ENCODE data around the gene KASH5.

Gene KASH5

GRCh38 chr19:49387936-49388372 lies at the start of gene KASH5:
Gene KASH5 (plus strand): TSS chr19:49388249. CDS start chr19:49390884, 2,635 bp downstream.
- Histone ChIP-seq H3K9me3 (ENCODE audit: low read length) (peaks cover under 1% of the 10 kb centered on the region), H3K27ac (ENCODE audit: low read depth, low read length) (no peak within 1 kb of the TSS), H3K9ac (ENCODE audit: low read length) (no peak within 1 kb of the TSS), H3K4me3 (ENCODE audit: low read depth in 1 of 2, low read length in 2 of 2) (peak within 1 kb of the TSS in 1 of 2 donors; percentile 25), H3K4me1 (ENCODE audit: insufficient read depth, low read length) (no peaks in the 10 kb centered on the region), H3K36me3 (ENCODE audit: insufficient read depth, low read length) (no peaks in the 10 kb centered on the region), H3K27me3 (ENCODE audit: control insufficient read depth in 1 of 2, insufficient read depth in 2 of 2, low read length in 2 of 2) (no peaks in the 10 kb centered on the region)

DNA sequence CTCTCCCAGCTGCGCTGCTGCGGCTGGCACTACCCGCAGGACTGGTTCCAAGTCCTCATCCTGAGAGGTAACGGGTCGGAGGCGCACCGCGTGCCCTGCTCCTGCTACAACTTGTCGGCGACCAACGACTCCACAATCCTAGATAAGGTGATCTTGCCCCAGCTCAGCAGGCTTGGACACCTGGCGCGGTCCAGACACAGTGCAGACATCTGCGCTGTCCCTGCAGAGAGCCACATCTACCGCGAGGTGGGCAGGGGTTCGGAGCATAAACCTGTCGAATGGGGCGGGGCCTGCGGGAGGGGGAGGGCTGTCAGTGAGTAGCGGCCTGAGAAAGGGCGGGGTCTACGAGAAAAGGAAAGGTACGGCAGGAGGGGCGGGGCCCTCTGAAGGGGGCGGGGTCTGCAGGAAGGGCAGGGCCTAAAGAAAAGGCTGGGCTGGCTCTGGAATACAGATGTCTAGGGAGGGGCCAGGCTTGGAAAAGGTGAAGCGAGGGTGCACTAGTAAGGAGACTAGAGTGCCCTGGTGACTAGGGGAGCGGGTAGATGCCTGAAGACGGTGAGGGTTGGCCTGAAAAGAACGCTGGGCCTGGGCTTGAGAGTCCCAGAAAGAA lies 49.3 kb upstream of the KASH5 start:
- Histone ChIP-seq H3K9ac (ENCODE audit: low read length) (no peak overlapping the region), H3K27ac (ENCODE audit: low read depth, low read length) (peak overlapping the region; percentile 48), H3K36me3 (ENCODE audit: insufficient read depth, low read length) (peaks cover 24% of the 10 kb centered on the region), H3K9me3 (ENCODE audit: low read length) (no peaks in the 10 kb centered on the region), H3K27me3 (ENCODE audit: control insufficient read depth in 1 of 2, insufficient read depth in 2 of 2, low read length in 2 of 2) (no peaks in the 10 kb centered on the region), H3K4me3 (ENCODE audit: low read depth in 1 of 2, low read length in 2 of 2) (peak overlapping the region; percentile 58 to 59), H3K4me1 (ENCODE audit: insufficient read depth, low read length) (peaks cover 5% of the 10 kb centered on the region)

DNA sequence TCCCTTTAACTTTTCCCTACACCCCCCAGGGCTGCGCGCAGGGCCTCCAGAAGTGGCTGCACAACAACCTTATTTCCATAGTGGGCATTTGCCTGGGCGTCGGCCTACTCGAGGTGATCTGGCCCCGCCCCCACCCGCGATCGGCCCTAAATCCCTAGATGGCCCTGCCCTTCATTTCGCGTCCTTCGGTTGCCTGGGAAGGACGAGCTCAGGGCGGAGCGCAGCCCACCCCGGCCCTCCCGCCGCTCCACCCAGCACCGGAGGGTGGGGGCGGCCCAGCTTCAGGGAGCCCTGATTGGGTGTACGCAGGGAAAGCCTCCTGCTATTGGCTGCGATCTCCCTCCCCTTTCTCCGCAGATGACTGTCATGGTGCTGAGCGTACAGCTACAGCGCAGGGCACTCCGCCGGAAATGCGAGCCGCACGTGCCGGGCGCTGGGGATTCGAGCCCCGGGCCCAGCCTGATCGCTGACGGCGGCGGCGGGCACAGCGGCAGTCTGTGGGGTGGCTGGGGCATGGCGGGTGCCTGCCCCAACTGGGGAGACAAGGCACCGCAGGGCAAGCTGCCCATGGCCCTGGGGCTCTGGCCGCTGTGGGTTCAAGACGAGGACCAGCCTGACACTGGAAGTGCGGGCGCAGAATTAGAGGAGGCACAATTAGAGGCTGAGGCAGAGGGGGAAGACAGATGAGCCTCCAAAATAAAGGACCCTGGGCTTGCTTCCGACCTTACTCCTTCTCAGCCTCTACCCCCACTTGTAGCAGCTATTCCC lies 48.6 kb upstream of the KASH5 start:
- no peak overlapping the region for H3K9ac ChIP-seq (ENCODE audit: low read length)
- peak overlapping the region; percentile 61 for H3K27ac ChIP-seq (ENCODE audit: low read depth, low read length)
- H3K4me3 ChIP-seq (ENCODE audit: low read depth in 1 of 2, low read length in 2 of 2) = peak overlapping the region; percentile 58 to 59
- peaks cover 28% of the 10 kb centered on the region for H3K36me3 ChIP-seq (ENCODE audit: insufficient read depth, low read length)
- H3K4me1 ChIP-seq (ENCODE audit: insufficient read depth, low read length) = peaks cover 5% of the 10 kb centered on the region
- H3K9me3 ChIP-seq (ENCODE audit: low read length) = no peaks in the 10 kb centered on the region
- no peaks in the 10 kb centered on the region for H3K27me3 ChIP-seq (ENCODE audit: control insufficient read depth in 1 of 2, insufficient read depth in 2 of 2, low read length in 2 of 2)

GRCh38 chr19:49340069-49340864 lies 47.8 kb upstream of the KASH5 start:
- H3K9ac ChIP-seq (ENCODE audit: low read length) = no peak overlapping the region
- H3K4me1 ChIP-seq (ENCODE audit: insufficient read depth, low read length) = peaks cover 5% of the 10 kb centered on the region
- peak overlapping the region; percentile 61 for H3K27ac ChIP-seq (ENCODE audit: low read depth, low read length)
- no peaks in the 10 kb centered on the region for H3K27me3 ChIP-seq (ENCODE audit: control insufficient read depth in 1 of 2, insufficient read depth in 2 of 2, low read length in 2 of 2)
- H3K36me3 ChIP-seq (ENCODE audit: insufficient read depth, low read length) = peaks cover 36% of the 10 kb centered on the region
- H3K9me3 ChIP-seq (ENCODE audit: low read length) = no peaks in the 10 kb centered on the region
- peak overlapping the region in 1 of 2 donors; percentile 58 for H3K4me3 ChIP-seq (ENCODE audit: low read depth in 1 of 2, low read length in 2 of 2)

GRCh38 chr19:49340865-49341718 lies 47.0 kb upstream of the KASH5 start:
- H3K9ac ChIP-seq (ENCODE audit: low read length) = no peak overlapping the region
- H3K4me3 ChIP-seq (ENCODE audit: low read depth in 1 of 2, low read length in 2 of 2) = no peak overlapping the region
- peaks cover 5% of the 10 kb centered on the region for H3K4me1 ChIP-seq (ENCODE audit: insufficient read depth, low read length)
- H3K36me3 ChIP-seq (ENCODE audit: insufficient read depth, low read length) = peaks cover 39% of the 10 kb centered on the region
- H3K27me3 ChIP-seq (ENCODE audit: control insufficient read depth in 1 of 2, insufficient read depth in 2 of 2, low read length in 2 of 2) = no peaks in the 10 kb centered on the region
- H3K27ac ChIP-seq (ENCODE audit: low read depth, low read length) = no peak overlapping the region
- no peaks in the 10 kb centered on the region for H3K9me3 ChIP-seq (ENCODE audit: low read length)

- Histone ChIP-seq H3K4me3 (ENCODE audit: low read depth in 1 of 2, low read length in 2 of 2) (no peak overlapping the region), H3K27me3 (ENCODE audit: control insufficient read depth in 1 of 2, insufficient read depth in 2 of 2, low read length in 2 of 2) (no peaks in the 10 kb centered on the region), H3K27ac (ENCODE audit: low read depth, low read length) (no peak overlapping the region), H3K36me3 (ENCODE audit: insufficient read depth, low read length) (peaks cover 46% of the 10 kb centered on the region), H3K4me1 (ENCODE audit: insufficient read depth, low read length) (peaks cover 5% of the 10 kb centered on the region), H3K9me3 (ENCODE audit: low read length) (no peaks in the 10 kb centered on the region), H3K9ac (ENCODE audit: low read length) (no peak overlapping the region)
These were observed 45.7 kb upstream of the KASH5 start for GRCh38 chr19:49342291-49342721.

DNA sequence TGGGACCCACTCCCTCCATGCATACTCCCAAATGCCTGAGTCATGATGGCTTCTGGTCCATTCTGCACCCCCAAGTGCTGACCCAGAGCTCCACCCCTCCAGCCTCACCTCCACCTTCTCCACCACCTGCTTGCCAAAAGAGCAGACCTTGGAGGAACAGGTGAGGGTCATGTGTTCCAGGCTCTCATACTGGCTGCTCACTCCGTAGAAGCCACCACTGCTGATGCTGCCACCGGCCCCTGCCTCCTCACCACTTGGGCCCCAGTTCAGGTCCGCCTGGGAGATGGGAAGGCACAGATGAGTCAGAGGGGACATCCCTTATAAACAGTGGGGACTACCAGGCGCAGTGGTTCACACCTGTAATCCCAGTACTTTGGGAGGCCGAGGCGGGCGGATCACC lies 44.9 kb upstream of the KASH5 start:
- H3K9ac ChIP-seq (ENCODE audit: low read length) = no peak overlapping the region
- H3K36me3 ChIP-seq (ENCODE audit: insufficient read depth, low read length) = peaks cover 54% of the 10 kb centered on the region
- H3K4me3 ChIP-seq (ENCODE audit: low read depth in 1 of 2, low read length in 2 of 2) = no peak overlapping the region
- H3K27ac ChIP-seq (ENCODE audit: low read depth, low read length) = no peak overlapping the region
- no peaks in the 10 kb centered on the region for H3K27me3 ChIP-seq (ENCODE audit: control insufficient read depth in 1 of 2, insufficient read depth in 2 of 2, low read length in 2 of 2)
- no peaks in the 10 kb centered on the region for H3K9me3 ChIP-seq (ENCODE audit: low read length)
- peaks cover 5% of the 10 kb centered on the region for H3K4me1 ChIP-seq (ENCODE audit: insufficient read depth, low read length)

- no peaks in the 10 kb centered on the region for H3K27me3 ChIP-seq (ENCODE audit: control insufficient read depth in 1 of 2, insufficient read depth in 2 of 2, low read length in 2 of 2)
- no peaks in the 10 kb centered on the region for H3K9me3 ChIP-seq (ENCODE audit: low read length)
- no peak overlapping the region for H3K27ac ChIP-seq (ENCODE audit: low read depth, low read length)
- no peak overlapping the region for H3K9ac ChIP-seq (ENCODE audit: low read length)
- no peaks in the 10 kb centered on the region for H3K4me1 ChIP-seq (ENCODE audit: insufficient read depth, low read length)
- peaks cover 70% of the 10 kb centered on the region for H3K36me3 ChIP-seq (ENCODE audit: insufficient read depth, low read length)
- H3K4me3 ChIP-seq (ENCODE audit: low read depth in 1 of 2, low read length in 2 of 2) = no peak overlapping the region
These were observed 43.3 kb upstream of the KASH5 start for GRCh38 chr19:49344505-49345423.

DNA sequence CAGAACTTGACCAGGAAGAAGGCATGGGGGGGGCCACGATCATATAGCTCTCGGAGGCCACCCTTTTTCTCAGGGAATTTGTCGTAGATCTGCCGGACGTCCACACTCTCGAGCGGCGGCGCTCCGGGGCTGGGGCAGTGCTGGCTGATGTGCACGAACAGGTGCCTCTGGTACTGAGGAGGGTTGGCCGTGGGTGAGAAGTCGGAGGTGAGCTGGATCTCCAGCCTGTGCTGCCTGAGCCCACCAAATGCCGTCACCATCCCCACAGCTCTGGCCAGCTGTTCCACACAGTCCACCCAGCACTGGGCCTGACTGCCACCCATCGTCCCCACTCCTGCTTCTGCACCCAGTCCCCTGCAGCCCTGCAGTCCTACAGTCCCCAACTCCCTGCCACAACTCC lies 40.9 kb upstream of the KASH5 start:
- no peak overlapping the region for H3K27ac ChIP-seq (ENCODE audit: low read depth, low read length)
- H3K27me3 ChIP-seq (ENCODE audit: control insufficient read depth in 1 of 2, insufficient read depth in 2 of 2, low read length in 2 of 2) = no peaks in the 10 kb centered on the region
- H3K9ac ChIP-seq (ENCODE audit: low read length) = no peak overlapping the region
- no peaks in the 10 kb centered on the region for H3K4me1 ChIP-seq (ENCODE audit: insufficient read depth, low read length)
- no peak overlapping the region for H3K4me3 ChIP-seq (ENCODE audit: low read depth in 1 of 2, low read length in 2 of 2)
- no peaks in the 10 kb centered on the region for H3K9me3 ChIP-seq (ENCODE audit: low read length)
- H3K36me3 ChIP-seq (ENCODE audit: insufficient read depth, low read length) = peaks cover 63% of the 10 kb centered on the region

- Histone ChIP-seq H3K36me3 (ENCODE audit: insufficient read depth, low read length) (peaks cover 57% of the 10 kb centered on the region), H3K27me3 (ENCODE audit: control insufficient read depth in 1 of 2, insufficient read depth in 2 of 2, low read length in 2 of 2) (no peaks in the 10 kb centered on the region), H3K9ac (ENCODE audit: low read length) (no peak overlapping the region), H3K4me3 (ENCODE audit: low read depth in 1 of 2, low read length in 2 of 2) (no peak overlapping the region), H3K4me1 (ENCODE audit: insufficient read depth, low read length) (no peaks in the 10 kb centered on the region), H3K9me3 (ENCODE audit: low read length) (no peaks in the 10 kb centered on the region), H3K27ac (ENCODE audit: low read depth, low read length) (no peak overlapping the region)
These were observed 40.2 kb upstream of the KASH5 start for GRCh38 chr19:49347835-49348234.
